GM12892 (cell line): ENCODE data around the gene CLEC16A.

Experiments used
- POLR2A ChIP-seq: IDR thresholded peaks from 2 replicates; pipeline ENCODE4 v1.6.1; 2011; ENCODE audit warnings: low read depth, low read length, control low read depth
- POLR2AphosphoS5 ChIP-seq: IDR thresholded peaks from 2 replicates; pipeline ENCODE4 v1.6.1; 2011; ENCODE audit warnings: low read depth, low read length, control low read depth
- TAF1 ChIP-seq: IDR thresholded peaks from 2 replicates; pipeline ENCODE4 v1.6.1; 2011; ENCODE audit warnings: low read depth, mild to moderate bottlenecking, control low read depth, low read length, borderline replicate concordance

DNA sequence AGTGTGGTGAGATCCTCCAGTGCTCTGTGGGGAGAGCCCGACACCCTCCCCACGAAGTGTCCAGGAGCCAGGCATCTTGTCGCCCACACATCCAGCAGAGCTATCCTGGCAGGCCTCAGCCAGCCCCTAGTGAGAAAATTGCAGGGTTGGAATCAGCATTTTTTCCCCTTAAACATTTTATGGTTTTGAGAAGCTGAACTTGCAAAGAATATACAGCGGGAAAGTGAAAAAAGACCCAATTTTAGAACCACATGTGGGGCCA lies 227.0 kb downstream of the CLEC16A start:
- TF ChIP-seq POLR2A (no peak), TAF1 (no peak), POLR2AphosphoS5 (no peak)
